ENCODE results near the gene ASL.

- no peak for TF ChIP-seq EZH2 (IDR thresholded peaks at IDR 0.05; ENCODE audit: borderline replicate concordance, low read depth, low read length)
- no peak for TF ChIP-seq ZNF511 (CRISPR knock-in tag; IDR thresholded peaks at IDR 0.05)
- TF ChIP-seq DPF2 (IDR thresholded peaks at IDR 0.05), result no peak
- no peak for TF ChIP-seq CCNT2 (IDR thresholded peaks at IDR 0.05; ENCODE audit: borderline replicate concordance, extremely low read depth, insufficient read length, low read depth, low read length)
- no peak for TF ChIP-seq GTF3C2 (IDR thresholded peaks at IDR 0.05; ENCODE audit: borderline replicate concordance, extremely low read depth, insufficient read length)
- TF ChIP-seq SAFB2 (IDR thresholded peaks at IDR 0.05; ENCODE audit: borderline replicate concordance, low read depth, low read length, severe bottlenecking), result no peak
- no peak for TF ChIP-seq ETV6 (IDR thresholded peaks at IDR 0.05; ENCODE audit: borderline replicate concordance in 1 of 2, low read depth in 2 of 2, low read length in 1 of 2)
- no peak for TF ChIP-seq ETV6 (CRISPR knock-in tag; IDR thresholded peaks at IDR 0.05; ENCODE audit: borderline replicate concordance)
- TF ChIP-seq NFYB (IDR thresholded peaks at IDR 0.05; ENCODE audit: extremely low read depth, insufficient read length), result no peak
- no peak for TF ChIP-seq ZNF280B (CRISPR knock-in tag; IDR thresholded peaks at IDR 0.05)
Measured at GRCh38 chr7:66142334-66142733, 66.7 kb downstream of the ASL start.

All from K562 (cell line).